Heart left ventricle (tissue), 13 donors: ENCODE results near the gene GYPA.

Source experiments
- POLR2A ChIP-seq, 2 donors: fragments of 450-650 bp; IDR thresholded peaks; one replicate each; pipeline ENCODE4 v1.6.1; 2017; ENCODE audit warnings: antibody characterized with exemption in 2 of 2, mild to moderate bottlenecking in 2 of 2, moderate library complexity in 2 of 2
- TF ChIP-seq, protein P1 (sequence below), 12 donors: fragments of 200-600 bp; sonication (generic) in 4 of 12; IDR thresholded peaks; one replicate each; pipeline versions ENCODE4 v1.5.0 to v1.8.0; 2018 to 2022; ENCODE audit warnings: antibody characterized with exemption in 12 of 12, mild to moderate bottlenecking in 5 of 12
- donor health status: ischemic (EF 13 %, LVEDD 7.1; RV severe dilation, severe dysfunction).
- donor health status: DM: no; HTN: yes; CAD: no.
- donor health status: DM: no; HTN: no; CAD: no.
- donor health status: ischemic (EF 25% LVEDD 6.9; RV normal size, moderate dysfunction).
- donor health status: ischemic (EF 25% LVEDD 5.7; RV mildly dilated, moderate dysfunction).
- donor health status: ischemic (EF 35%, LVEDD 5.7; RV mildly dilated, moderate dysfunction).
- donor health status: nonischemic (EF 11% LVEDD 7.7; RV severe dilation, severe dysfunction).
- donor health status: DM: yes; HTN: yes; CAD: no.
- donor health status: PGD.
- donor health status: ischemic (EF 29% LVEDD 5.4; RV normal size, mild dysfunction).
- donor health status: nonischemic (EF 23%, LVEDD 6.1; RV moderate dilation, normal function).

DNA sequence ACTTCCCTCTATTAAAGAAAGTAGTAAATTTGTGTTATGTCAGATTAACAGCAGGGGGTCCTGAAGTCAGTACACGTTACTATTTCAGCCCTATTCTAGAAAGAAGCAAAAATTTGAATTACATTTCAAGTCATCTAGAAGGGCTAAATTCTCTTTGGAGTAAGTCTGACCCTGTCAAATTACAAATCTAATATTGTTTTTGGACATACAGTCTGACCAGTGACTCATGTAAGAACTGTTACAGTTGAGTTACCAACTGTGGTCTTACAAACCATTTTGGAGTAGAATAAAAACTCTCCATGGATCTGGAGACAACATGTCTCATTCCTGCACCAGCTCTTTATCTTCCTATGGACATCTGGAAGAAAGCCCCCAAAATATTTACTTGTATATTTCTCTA lies 36.0 kb upstream of the GYPA start:
- no peak for TF ChIP-seq POLR2A (IDR thresholded peaks at IDR 0.05)
- TF ChIP-seq, protein P1, sequence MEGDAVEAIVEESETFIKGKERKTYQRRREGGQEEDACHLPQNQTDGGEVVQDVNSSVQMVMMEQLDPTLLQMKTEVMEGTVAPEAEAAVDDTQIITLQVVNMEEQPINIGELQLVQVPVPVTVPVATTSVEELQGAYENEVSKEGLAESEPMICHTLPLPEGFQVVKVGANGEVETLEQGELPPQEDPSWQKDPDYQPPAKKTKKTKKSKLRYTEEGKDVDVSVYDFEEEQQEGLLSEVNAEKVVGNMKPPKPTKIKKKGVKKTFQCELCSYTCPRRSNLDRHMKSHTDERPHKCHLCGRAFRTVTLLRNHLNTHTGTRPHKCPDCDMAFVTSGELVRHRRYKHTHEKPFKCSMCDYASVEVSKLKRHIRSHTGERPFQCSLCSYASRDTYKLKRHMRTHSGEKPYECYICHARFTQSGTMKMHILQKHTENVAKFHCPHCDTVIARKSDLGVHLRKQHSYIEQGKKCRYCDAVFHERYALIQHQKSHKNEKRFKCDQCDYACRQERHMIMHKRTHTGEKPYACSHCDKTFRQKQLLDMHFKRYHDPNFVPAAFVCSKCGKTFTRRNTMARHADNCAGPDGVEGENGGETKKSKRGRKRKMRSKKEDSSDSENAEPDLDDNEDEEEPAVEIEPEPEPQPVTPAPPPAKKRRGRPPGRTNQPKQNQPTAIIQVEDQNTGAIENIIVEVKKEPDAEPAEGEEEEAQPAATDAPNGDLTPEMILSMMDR (IDR thresholded peaks at IDR 0.05): no peak
